HG03378 (cell line): ENCODE results near the gene GPX6.
"Not testable (repeated sequence)": the region's sequence is repeated elsewhere in the genome, so short reads cannot be mapped to it uniquely, and the experiment has no call there.

Source experiments
- ATAC-seq: cut with Tn5 transposase; IDR thresholded peaks from one replicate; pipeline ENCODE4 v1.9.1; 2021; ENCODE audit warnings: mild to moderate bottlenecking, moderate library complexity; ENCODE audit not compliant: unreplicated experiment

GPX6 gene

DNA sequence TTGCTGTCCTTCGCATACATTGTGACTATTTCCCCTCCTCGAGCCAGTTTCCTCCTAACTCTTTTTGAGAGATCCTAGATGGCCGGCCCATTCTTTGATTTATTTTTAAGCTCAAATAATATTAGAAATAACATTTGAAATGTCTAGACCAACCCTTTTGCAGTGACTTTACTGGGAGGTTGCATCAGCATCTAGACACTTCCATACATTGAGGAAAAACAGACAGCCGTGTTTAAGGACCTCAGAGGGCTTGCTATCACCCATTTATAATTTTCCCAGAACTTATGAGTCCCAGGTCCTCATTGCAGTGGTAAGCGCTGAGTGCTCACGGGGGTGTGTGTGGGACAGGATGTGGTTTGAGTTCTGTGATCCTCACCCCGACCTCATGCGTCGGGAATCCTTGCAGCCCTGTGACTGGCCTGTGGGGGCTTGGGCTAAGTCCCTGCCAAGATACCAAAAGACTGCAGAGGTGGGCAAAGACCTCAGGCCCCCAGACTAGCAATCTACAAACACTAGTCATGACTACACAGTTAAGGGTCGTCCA is 10.0 kb upstream of the GPX6 start, which contains the start of gene GPX5:
Gene GPX5, plus strand, starts transcription at position 386 of the 544 bp plus-strand sequence. Its CDS starts 133 bp downstream, at position 519.
- no peak for ATAC-seq

DNA sequence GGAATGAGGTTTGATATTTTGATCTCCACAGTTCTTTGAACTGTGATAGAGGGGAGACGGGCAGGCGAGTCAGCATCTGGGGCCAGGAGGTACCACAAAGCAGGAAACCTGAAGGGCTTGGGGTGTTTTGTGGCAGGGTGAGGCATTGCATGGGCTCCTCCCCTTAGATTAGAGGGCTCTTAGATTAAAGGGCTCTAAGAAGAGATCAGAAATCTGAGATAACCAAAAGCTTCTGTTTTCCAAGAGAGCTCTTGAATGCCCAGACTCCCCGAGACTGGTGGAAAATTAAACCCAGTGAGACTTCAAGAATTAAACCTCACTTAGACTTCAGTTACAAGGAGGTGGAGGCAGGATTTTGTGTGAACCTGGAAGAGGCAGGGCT is 7.6 kb upstream of the GPX6 start:
- ATAC-seq, result no peak

DNA sequence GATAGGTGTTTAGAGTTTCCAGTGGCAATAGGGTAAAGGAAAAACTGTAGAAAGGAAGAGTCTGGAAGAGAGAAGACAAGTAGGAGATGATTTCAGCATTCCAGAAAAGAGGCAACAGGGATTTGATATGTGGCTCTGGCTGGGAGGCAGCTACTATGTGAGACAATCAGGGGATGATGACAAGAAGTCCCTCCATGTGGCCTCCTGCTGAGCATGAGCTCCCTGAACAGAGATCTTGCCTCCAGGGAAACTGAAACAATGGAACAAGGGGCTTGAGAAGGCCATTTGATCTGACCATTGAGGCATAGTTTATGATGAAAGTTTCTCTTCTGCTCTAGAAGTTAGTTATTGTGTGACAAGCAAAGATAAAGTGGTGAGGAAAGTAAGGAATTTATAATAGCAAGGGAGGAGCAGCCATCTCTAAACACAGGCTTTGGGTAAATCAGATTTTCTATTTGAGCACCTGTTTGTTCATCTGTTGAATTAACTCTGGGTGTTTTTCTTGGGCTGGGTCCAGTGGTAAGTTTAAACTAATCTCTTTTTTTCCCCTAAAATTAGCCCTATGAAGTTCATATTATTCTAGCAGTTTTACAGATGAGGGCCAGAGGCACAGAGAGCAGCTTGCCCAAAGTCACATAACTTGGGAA is 7.1 kb upstream of the GPX6 start:
- no peak for ATAC-seq

DNA sequence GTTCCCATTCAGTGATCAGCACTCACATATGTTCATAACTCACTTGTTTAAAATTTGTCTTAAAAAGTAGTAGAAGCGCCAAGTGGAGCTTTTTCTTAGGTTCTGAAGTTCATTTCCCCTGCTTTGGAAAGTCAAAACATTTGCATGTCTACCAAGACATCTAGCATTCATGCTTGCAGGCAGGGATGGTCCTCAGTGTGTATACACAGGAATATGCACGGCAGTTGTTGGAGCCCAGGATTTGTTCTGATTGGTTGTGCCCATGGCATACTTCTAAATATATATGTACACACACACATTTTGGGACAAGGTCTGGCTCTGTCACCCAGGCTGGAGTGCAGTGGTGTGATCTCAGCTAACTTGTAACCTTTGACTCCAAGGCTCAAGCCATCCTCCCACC is 2.4 kb upstream of the GPX6 start:
- ATAC-seq, result no peak

DNA sequence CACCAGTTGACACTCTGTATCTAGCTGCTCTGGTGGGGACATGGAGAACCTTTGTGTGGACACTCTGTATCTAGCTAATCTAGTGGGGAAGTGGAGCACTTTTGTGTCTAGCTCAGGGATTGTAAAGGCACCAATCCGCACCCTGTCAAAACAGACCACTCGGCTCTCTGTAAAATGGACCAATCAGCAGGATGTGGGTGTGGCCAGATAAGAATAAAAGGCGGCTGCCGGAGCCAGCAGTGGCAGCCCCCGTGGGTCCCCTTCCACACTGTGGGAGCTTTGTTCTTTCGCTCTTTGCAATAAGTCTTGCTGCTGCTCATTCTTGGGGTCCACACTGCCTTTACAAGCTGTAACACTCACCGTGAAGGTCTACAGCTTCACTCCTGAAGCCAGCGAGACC is 3.2 kb downstream of the GPX6 start:
- ATAC-seq, result not testable (repeated sequence)

DNA sequence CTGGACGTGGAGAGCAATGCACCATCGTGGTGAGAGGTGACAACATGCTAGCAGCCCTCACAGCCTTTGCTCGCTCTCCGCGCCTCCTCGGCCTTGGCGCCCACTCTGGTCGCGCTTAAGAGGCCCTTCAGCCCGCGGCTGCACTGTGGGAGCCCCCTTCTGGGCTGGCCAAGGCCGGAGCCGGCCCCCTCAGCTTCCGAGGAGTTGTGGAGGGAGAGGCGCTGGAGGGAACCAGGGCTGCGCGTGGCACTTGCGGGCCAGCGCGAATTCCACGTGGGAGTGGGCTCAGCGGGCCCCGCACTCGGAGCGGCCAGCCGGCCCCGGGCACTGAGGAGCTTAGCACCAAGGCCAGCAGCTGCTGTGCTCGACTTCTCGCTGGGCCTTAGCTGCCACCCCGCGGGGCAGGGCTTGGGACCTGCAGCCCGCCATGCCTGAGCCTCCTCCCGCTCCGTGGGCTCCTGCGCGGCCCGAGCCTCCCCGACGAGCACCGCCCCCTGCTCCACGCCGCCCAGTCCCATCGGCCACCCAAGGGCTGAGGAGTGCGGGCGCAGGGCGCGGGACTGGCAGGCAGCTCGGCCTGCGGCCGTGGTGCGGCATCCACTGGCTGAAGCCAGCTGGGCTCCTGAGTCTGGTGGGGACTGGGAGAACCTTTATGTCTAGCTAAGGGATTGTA is 3.8 kb downstream of the GPX6 start:
- ATAC-seq, result no peak

DNA sequence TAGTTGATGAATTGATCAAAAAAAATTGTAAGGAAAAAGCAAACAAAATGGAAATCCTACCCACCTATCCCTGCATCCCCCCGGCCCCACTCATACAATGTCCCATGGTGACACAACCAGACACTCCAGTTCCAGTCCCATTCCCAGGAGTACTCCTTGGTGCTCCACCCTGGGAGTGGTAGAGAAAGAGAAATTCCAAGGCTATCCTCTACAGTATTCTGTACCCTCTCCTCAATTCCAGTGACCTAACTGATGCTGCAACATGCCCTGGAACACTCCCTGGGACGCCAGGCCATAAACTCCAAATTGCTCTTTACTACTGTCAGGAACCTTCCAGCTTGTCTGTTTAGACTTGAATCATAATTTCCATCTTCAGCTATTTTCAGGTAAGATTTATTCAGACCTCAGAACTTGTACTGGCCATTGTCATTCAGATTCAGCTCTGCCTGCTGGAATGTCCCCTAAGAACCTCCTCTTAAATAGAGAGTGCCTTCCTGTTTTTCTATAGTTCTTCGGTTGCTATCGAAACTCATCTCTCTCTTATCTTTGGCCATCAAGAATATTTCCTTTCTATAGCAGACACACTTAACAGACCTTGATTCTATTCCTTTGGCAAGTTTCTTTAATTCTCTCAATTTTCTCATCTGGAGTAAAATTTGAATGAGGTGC is 8.7 kb downstream of the GPX6 start:
- no peak for ATAC-seq

DNA sequence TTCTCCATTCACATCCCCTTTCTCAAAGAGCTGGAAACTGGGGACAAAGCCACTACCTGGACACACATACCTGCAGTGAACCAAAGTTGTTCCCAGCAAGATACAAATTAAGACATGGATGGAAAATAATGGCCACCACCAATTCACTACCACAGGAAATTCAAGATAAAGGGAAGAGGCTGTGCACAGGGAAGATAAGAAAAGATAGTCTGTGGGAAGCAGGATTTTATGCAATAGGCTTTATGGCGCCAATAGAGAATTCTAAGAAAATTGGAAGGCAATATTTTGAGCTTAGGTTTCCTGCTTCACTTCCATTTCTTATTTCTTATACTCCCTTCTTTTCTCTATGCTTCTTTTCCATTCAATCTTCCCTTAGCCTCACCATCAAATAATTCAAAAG is 9.9 kb downstream of the GPX6 start:
- ATAC-seq, result no peak

DNA sequence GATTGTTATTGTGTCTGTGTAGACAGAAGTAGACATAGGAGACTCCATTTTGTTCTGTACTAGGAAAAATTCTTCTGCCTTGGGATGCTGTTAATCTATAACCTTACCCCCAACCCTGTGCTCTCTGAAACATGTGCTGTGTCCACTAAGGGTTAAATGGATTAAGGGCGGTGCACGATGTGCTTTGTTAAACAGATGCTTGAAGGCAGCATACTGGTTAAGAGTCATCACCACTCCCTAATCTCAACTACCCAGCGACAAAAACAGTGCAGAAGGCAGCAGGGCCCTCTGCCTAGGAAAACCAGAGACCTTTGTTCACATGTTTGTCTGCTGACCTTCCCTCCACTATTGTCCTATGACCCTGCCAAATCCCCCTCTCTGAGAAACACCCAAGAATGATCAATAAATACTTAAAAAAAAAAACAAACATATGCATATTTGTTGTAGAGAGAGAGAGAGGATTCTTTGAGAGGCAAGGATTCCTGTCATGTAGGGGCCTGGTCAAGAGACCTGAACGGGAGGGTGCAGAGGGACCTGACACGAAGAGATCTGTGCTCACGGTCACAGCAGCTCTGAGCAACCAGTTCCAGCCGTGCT is 12.8 kb downstream of the GPX6 start:
- ATAC-seq, result not testable (repeated sequence)

DNA sequence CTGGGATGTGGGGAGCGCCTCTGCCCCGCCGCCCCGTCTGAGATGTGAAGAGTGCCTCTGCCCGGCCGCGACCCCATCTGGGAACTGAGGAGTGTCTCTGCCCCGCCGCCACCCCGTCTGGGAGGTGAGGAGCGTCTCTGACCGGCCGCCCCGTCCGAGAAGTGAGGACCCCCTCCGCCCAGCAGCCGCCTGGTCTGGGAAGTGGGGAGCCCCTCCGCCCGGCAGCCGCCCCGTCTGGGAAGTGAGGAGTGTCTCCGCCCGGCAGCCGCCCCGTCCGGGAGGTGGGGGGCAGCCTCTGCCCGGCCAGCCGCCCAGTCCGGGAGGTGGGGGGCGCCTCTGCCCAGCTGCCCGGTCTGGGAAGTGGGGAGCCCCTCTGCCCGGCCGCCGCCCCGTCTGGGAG is 13.5 kb downstream of the GPX6 start:
- not testable (repeated sequence) for ATAC-seq

DNA sequence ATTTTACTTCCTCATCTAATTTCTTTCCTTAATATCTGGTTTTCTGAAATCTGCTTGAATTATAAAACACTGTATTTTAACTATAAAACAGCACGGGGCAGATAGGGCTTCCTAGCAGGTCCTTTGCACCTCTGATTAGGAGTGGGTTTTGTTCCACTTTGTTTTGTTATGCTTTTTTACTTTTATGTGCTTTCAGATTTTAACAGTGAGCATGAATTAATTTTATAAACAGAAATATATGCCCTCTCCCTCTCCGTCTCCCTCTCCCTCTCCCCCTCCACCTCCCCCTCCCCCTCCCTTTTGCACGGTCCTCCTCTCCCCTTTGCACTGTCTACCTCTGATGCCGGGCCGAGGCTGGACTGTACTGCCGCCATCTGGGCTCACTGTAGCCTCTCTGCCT is 14.3 kb downstream of the GPX6 start:
- ATAC-seq, result no peak

DNA sequence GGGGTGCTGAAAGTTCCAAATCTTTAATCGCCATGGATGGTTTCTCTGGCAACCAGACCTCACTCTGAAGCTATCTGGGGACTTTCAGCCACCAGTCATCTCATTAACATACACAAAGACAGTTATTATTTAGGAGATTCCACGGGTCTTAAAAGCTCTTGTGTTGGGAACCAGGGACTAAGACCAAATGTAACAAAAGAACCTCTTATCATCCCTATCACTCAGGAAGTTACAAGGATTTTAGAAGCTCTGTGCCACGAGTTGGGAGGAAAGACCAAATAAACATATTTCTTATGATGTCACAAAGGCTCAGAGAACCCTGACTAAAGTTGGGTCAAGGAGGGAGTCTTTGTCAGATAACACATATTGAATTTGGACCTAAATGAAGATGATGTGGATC is 17.7 kb downstream of the GPX6 start:
- ATAC-seq, result no peak

DNA sequence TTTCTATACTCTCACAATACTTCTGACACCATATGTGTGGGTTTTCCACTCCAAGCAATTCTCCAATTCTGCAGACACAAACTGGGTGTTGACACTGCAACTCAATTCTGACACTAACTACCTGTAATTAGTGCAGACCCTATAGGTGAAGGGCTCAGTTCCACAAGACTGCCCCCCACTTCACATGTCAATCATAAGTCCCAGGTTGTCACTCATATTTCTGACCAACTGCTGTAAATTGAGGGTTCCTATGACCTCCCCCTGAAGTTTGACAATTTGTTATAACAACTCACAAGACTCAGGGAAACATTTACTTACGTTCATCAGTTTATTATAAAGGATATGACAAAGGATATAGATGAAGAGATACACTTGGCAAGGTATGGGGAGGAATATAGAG is 18.3 kb downstream of the GPX6 start:
- no peak for ATAC-seq

DNA sequence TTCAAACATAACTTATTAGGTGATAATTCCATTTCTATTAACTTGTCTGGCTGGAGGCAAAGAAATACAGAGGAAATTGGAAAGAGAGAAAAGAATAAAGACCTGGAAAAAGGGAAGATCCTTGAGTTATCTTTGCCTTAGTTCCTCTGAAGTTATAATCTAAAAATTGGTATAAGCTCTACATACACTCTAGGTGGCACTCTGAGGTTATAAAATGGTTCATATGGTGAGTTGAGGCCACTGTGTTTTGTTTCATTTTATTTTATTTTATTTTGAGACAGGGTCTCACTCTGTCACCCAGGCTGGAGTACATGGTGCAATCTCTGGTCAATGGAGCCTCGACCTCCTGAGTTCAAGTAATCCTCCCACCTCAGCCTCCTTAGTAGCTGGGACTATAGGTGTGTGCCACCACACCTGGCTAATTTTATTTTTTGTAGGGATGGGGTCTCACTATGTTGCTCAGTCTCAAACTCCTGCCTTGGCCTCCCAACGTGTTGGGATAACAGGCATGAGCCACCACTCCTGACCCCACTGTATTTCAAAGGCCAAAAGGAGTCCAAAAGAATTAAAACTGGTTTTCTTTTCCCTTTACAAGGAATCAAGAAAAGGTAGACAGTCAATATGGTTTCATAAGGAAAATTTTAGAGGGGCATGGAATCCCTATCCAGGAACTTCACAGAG is 19.4 kb downstream of the GPX6 start:
- ATAC-seq, result no peak

DNA sequence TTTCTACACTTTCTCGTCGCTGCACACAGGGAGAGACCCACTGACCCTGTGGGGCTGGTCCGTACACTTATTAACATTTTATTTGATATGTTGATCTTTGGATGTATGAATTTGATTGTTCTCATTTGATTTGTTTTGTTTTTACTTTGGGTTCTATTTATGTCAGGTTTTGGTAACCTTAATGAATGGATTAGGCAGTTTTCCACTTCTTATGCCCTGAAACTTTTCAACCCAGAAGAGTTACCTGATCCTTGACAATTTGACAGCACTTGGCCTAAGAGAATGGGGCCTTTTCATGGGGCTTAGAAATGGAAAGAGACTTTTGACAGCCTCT is 23.6 kb downstream of the GPX6 start:
- ATAC-seq, result no peak

DNA sequence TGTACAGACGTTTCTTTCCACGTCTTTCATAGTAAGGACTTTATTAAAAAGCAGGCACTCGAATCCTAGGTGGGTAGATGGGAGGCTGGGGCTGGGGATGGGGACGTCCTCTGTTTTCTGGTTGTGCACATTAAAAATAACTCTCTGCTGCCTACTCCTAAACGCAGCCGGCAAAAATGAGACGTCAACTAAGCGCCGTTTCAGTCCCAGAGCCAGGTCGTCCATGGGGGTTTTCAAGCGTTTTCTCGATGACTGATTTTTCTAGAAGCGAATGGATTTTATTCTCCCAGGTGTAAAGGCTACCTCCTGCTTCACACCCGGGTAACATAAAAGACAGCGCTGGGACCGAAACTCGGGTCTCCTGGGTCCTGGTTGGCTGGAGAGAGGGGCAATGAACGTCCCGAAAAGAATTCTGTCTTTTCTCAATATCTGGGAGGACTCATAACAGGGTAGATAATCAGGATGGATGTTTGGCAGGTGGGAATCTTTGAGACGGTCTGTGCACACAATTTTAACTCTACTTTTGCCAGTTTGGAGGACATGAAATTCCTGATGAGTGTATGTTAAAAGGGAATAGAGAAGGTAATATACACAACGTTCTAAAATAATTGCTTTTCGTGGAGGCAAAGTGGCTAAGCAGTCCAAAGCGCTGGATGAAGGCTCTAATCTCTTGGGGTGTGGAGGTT is 25.2 kb downstream of the GPX6 start:
- no peak for ATAC-seq

DNA sequence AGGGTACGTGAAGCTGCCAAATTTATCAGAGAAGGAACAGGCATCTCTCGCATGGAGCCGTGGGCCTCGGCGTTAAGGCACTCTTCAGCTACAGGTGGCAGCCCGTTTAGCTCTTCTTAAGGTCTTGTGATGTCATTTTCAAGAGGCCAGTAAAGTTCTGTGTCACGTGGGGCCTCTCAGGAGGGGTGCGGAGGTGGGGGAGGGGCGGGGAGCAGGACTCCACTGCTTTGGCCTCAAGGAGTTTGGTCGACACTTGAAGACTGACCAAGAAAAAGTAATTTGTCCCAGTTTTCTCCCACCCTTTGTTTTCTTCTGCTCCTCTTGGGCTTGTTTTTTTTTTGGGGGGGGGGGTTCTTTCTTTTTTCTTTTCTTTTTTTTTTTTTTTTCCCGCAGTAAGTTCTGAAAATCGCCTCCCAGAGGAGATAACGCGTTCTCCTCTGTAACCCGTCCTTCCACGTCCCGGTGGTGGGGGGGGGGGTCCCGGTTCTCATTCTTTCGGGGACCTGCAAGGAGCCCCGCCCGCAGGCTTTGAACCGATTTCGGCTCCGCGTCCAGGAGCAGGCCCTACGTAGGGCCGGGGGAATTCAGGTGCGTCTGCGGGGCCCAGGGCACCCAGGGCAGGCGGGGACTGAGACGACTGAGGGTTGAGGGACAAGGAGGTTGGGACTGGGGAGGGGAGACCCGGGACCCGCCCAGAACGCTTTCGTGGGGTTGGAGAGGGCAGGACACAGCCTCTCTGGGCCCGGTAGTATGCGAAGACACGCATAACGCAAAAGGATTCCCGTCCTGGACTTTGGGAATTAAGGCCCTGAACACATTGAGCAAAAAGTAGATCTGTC is 26.0 kb downstream of the GPX6 start:
- ATAC-seq, result no peak

DNA sequence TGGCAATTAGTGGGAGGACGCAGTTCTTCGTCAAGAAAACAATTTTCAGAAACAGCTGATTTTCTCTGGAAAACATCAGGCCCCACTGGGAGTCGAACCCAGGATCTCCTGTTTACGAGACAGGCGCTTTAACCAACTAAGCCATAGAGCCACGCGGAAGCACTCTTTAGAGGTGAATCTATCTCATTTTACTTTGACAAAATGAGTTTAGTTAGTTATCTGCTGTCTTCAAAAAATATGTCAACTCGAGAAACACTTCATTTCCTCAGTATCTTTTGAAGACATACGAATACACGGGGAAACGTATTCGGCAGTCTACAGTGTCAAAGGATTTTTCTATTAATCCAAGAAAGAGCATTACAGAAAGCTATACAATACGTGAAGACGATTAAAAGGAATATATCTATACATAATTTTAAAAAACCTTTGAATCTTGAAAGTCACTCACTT is 26.7 kb downstream of the GPX6 start:
- ATAC-seq, result no peak

DNA sequence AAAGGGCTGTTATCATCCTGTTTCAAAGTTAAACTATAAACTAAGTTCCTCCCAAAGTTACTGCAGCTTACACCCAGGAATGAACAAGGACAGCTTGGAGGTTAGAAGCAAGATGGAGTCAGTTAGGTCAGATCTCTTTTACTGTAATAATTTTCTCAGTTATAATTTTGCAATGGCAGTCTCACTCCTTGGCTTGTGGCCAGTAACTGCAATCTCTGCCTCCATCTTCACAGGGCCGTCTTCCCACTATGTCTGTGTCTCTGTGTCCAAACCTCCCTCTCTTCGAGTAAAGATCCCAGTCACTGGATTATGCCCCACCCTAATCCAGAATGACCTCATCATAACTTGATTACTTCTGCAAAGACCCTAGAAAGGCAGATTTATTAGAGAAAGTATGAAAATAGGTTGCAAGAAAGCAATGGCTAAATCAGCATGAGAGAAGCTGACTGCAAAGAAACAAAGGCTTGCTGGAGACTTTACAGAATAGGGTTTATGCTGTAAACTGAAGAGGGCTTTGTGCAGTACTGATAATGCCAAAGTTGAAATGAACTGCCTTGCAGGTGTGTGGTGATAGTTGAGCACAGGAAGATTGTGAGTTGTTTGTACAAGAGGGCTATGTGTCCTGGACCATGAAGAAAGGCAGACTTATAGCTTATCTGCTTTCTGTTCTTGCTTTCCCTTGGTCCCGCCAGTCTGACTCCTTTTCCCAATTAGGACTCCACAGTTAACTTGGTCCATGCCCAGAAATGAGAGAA is 28.4 kb downstream of the GPX6 start:
- no peak for ATAC-seq
